Stimulated activated CD4-positive, alpha-beta T cell treated with anti-CD3 and anti-CD28 coated beads, Interleukin-15, amount 100 ng/mL, for 1 hour (primary cell): ENCODE data around the gene FGB.

Experiments used
- DNase-seq, 2 donors: peaks; one replicate each; pipeline ENCODE4 v3.0.0-alpha.2; 2020; ENCODE audit warnings: low read depth in 1 of 2, low spot score in 1 of 2

FGB gene

DNA sequence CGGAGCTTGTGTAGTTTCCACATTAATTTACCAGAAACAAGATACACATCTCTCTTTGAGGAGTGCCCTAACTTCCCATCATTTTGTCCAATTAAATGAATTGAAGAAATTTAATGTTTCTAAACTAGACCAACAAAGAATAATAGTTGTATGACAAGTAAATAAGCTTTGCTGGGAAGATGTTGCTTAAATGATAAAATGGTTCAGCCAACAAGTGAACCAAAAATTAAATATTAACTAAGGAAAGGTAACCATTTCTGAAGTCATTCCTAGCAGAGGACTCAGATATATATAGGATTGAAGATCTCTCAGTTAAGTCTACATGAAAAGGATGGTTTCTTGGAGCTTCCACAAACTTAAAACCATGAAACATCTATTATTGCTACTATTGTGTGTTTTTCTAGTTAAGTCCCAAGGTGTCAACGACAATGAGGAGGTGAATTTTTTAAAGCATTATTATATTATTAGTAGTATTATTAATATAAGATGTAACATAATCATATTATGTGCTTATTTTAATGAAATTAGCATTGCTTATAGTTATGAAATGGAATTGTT is at the start of gene FGB:
TSS of gene FGB (plus strand) at position 315 of the 558 bp plus-strand sequence. CDS start at position 323, 8 bp downstream.
- no peak for DNase-seq

DNA sequence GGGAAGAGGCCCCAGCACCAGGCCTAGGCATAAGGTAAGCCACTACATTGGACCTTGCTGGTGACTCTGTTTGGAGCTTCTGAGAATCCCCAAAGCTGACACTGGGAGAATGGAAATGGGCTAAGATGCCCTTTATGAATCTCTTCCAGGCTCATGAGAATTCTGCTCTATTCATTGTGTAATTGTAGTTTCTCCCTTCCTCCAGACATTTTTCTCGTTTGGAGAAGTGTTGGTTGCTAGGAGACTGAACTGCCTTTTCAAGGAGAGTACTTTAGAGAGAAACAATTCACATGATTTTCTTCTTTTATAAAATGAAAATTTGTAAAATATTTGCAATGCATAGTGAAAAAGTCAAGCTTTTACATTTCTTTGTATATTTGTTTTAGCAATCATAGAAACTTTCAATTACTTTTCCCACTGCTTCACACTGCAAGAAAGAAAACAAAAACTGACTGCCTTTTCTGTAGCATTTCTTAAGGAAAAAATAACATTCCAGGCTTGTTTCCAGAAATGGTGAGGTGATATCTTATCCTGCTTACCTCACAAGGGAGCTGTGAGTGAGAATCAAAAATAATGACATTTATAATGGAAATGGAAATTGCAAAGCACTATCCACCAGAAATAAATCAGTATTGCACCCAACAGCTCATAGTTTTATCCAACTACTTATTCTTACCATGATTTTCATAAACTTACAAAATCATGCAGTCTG is 46.3 kb upstream of the FGB start:
- DNase-seq = no peak

- no peak for DNase-seq
These were observed 45.2 kb upstream of the FGB start for GRCh38 chr4:154517591-154517990.

DNA sequence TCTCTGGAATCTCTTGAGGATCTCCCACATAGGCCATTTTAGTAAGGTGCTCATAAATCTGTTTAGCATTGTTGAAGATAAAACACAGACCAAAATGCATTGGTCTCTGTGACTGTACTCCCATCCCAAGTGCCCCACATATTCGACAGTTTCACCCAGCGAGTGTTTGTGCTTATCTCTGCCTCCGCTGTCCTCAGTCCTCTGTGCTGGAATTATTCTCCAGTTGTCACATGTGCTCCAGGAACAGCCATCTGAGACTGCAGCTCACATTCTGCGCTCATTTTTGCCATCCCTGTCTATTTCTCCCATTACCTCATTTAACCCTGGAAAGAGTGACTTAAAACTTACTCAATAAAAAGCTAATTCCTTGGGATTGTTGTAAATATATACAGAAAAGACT is 43.6 kb upstream of the FGB start:
- no peak for DNase-seq

DNA sequence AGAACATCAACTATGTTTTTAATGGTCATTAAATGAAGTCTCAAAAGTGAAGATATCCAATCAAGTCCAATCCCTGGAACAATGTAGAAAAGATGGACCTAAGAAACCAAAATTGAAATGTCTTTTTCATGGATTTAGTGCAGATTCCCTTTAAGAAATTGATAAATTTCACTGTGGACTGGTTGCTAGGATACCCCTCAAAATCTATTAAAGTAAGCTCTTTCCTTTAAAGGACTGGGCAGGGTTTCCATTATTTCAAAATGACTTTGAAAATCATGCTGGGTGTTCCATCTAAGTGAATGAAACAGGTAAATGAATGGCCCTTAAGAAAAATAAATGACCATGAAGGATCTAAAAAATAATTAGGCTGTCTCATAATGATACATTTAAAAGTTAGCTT is 41.2 kb upstream of the FGB start:
- DNase-seq = no peak

DNA sequence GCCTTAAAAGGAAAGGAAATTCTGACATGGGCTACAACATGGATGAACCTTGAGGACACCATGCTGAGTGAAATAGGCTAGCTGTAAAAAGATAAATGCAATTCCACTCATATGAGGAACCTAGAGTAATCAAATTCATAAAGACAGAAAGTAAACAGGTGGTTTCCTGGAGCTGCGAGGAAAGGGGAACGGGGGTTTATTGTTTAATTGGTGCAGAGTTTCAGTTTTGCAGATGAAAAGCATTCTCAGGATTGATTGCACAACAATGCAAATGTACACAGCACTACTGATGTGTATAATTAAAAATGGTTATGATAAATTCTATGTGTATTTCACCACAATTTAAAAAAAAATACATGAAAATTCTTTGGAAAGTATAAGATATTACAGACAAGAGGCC is 36.7 kb upstream of the FGB start:
- DNase-seq = no peak

DNA sequence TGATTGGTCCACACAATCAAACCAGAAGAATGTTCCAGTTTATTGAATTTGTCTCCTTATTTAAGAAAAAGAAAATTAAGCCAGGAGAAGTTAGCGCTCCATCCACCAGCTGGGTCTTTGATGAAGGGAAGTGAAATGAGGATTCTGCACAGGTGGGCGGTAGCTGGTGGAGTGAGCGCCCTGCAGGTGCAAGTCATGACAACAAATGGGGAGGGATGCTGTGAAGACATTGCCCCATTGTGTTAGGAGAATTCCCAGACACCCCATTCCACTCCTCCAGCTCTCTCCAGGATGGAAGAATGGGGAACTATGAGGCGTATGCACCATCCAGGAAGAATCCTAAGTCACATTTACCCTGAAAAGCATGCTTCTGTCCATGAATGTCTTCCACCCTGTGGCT is 35.5 kb upstream of the FGB start:
- no peak for DNase-seq

DNA sequence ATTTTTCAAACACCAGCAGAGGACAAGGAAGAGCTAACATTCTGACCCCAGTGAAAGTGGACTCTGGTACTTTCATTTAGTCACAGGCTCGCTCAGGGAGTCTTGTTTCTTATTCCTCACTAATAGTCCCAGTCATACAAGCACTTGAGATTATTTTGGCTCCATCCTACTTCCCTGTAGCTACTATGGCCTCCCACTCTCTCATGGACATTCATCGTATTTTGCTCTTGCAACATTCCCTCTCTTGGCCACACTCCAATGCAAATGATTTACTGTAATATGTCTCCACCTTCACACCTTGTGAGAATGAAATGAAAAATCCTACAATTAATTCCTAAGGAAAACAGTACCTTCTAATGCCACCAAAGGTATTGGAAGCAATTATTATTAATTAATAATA is 33.9 kb upstream of the FGB start:
- DNase-seq = no peak

GRCh38 chr4:154529728-154530519 is 32.9 kb upstream of the FGB start:
- DNase-seq = no peak

DNA sequence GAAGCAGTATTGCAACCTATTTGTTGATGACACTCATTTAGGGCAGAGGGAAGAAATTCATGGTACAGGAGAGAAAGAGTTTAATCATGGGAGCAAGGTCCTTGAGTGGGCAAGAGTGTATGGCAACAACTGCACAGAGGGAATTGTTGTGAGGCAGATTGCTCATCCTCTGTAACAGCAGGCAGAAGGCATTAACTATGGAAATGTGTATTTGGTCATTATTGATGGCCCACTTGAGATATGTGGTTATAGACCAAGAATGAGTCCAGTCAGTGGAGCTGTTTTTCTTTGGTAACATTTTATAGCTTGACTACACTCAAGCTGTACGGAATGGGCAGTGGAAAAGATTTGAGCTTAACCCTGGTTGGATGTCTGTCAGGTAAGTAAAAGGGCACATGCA is 28.5 kb upstream of the FGB start:
- DNase-seq = no peak

GRCh38 chr4:154542271-154542879 is 20.4 kb upstream of the FGB start:
- DNase-seq = no peak

DNA sequence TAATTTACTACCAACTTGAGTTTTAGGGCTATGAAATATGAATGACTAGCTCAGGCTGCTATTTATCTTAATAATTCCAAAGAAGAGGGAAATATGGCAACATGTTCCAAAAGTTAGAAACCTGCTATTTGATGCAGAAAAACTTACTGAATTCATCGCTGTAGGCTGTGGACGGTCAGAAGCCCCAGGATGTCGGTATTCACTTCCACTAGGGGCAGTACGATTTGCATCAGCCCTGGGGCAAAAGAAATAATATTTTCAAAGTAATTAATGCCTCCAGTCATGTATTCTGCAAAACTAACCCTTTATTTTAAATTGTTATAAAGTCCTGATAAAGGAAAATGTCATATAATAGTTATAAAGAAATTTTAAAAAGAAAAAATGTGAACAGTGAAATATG is 17.1 kb upstream of the FGB start:
- no peak for DNase-seq

- peak; percentile 90 to 95 for DNase-seq
These were observed 12.7 kb upstream of the FGB start, which contains the start of gene PLRG1 for GRCh38 chr4:154549894-154550790. Gene PLRG1 (minus strand): TSS chr4:154550400. CDS start chr4:154550308, 92 bp downstream.

GRCh38 chr4:154551872-154552686 is 10.7 kb upstream of the FGB start:
- DNase-seq = peak; percentile 40 to 41

- no peak for DNase-seq
These were observed 3.7 kb upstream of the FGB start for GRCh38 chr4:154559141-154559493.

DNA sequence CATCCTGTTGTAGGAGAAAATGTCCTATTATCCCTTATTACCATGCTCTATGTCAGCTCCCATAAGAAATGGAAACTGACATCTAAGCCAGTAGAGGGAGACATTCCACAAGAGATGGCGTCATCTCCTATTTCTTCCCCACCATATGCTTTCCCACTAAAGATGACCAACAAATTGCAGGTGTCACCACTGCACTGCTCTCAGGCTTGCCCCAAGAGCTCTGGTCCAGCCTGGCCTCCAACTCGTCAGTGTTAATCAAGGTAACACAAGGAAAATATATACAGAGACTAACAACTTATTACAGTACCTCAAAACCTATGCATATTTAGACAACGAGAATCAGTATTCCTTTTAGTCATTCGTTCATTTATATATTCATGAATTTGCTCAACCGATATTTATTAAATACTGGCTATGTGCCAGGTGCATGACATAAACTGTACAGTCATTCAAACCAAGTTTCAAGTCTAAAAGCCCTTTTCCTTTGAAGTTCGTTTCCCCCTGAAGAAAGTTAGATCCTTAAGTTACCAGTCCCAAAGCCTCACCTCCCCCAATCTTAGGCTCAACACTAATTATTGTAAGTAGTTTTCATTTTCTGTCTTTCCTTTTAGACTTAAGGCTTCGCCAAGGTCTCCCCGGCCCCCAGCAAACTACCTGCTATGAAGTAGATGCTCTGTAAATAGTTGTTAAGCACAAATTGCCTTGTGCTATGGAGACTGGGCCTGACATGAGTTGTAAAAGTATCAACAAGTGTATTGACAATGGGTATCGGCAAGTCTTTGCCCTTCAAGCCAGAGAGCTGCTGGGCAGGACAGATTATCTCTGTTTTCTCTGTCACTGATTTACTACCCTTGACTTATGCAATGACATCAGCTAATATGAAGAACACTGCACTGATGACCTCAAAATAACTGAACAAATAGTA is 3.1 kb upstream of the FGB start:
- DNase-seq = no peak

GRCh38 chr4:154560419-154560801 is 2.4 kb upstream of the FGB start:
- DNase-seq = no peak

DNA sequence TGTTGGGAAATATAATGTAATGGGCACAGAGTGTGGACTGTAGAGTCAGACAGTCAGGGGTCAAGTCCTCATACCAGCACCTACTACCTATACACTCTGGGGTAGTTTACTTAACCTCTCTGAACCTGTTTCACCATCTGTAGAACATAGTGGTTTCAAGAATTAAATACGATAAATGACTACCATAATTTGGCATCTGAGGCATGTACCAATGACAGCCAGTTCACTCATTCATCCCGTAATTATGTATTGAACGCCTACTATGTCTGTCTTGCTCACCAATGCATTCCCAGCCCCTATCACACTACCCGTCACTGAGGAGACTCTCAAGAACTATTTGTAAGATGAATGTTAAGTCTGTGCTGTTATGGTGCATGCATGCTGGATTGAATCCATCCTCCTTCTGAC is 2.0 kb upstream of the FGB start:
- no peak for DNase-seq

DNA sequence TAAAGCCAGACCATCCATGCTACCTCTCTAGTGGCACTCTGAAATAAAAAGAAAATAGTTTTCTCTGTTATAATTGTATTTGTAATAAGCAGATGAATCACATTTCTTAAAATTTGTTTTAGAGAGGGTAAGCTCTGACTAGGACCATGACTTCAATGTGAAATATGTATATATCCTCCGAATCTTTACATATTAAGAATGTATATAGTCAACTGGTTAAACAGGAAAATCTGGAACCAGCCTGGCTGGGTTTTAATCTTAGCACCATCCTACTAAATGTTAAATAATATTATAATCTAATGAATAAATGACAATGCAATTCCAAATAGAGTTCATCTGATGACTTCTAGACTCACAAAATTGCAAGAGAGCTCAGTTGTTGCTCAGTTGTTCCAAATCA is 1.5 kb downstream of the FGB start:
- DNase-seq = no peak
